CD14-positive monocyte (primary cell): ENCODE measurements around the gene HSPBAP1. TPM values are rescaled to one million over a fixed set of nuclear protein-coding genes. Genes with fewer than 3 reads are reported as not detected.

ENCODE experiments used
- DNase-seq, 3 donors: peaks; one replicate each; pipeline ENCODE4 v3.0.0-alpha.2; 2011 to 2022
- H2AFZ ChIP-seq: 2 replicates; pipeline ENCODE4 v1.6.0; 2012; ENCODE audit warnings: mild to moderate bottlenecking, low read depth, low read length, inconsistent platforms; ENCODE audit not compliant: insufficient read depth, poor library complexity, severe bottlenecking
- H3K27ac ChIP-seq, 2 donors: 1 replicate in 1 of 2; 2 replicates in 1 of 2; pipeline ENCODE4 v1.5.1; 2012 to 2013; ENCODE audit warnings: low read length in 2 of 2, control low read depth in 1 of 2, inconsistent platforms in 1 of 2, low read depth in 1 of 2, mild to moderate bottlenecking in 1 of 2
- H3K27me3 ChIP-seq, 2 donors: one replicate each; pipeline versions ENCODE4 v1.6.0 to v1.6.1; 2011 to 2013; ENCODE audit warnings: low read length in 2 of 2; ENCODE audit not compliant: control insufficient read depth in 2 of 2, insufficient read depth in 2 of 2
- H3K36me3 ChIP-seq, 2 donors: replicated peaks in 1 of 2; 1 replicate in 1 of 2; 2 replicates in 1 of 2; pipeline versions ENCODE4 v1.5.1 to v1.6.1; 2012 to 2013; ENCODE audit warnings: low read length in 2 of 2, control low read depth in 1 of 2, inconsistent platforms in 1 of 2, mild to moderate bottlenecking in 1 of 2; ENCODE audit not compliant: insufficient read depth in 2 of 2, control insufficient read depth in 1 of 2
- H3K4me1 ChIP-seq, 2 donors: 1 replicate in 1 of 2; 2 replicates in 1 of 2; pipeline versions ENCODE4 v1.5.1 to v1.6.1; 2012 to 2013; ENCODE audit warnings: low read length in 2 of 2, control low read depth in 1 of 2, inconsistent platforms in 1 of 2, mild to moderate bottlenecking in 1 of 2, moderate library complexity in 1 of 2; ENCODE audit not compliant: insufficient read depth in 2 of 2, control insufficient read depth in 1 of 2
- H3K4me2 ChIP-seq: replicated peaks from 2 replicates; pipeline ENCODE3; 2012; ENCODE audit warnings: low read length, moderate library complexity, mild to moderate bottlenecking; ENCODE audit not compliant: poor library complexity, severe bottlenecking; ENCODE audit errors: extremely low read depth
- H3K4me3 ChIP-seq, 3 experiments: fragments of 200-600 bp in 1 of 3; sonication (generic) in 1 of 3; replicated peaks in 1 of 3; 1 replicate in 2 of 3; 2 replicates in 1 of 3; pipeline ENCODE4 v1.5.1; 2011 to 2013; ENCODE audit warnings: low read length in 3 of 3, mild to moderate bottlenecking in 3 of 3, control low read depth in 2 of 3, low read depth in 2 of 3, inconsistent platforms in 1 of 3, moderate library complexity in 1 of 3
- H3K79me2 ChIP-seq: 2 replicates; pipeline ENCODE4 v1.6.0; 2012; ENCODE audit warnings: mild to moderate bottlenecking, control low read depth, inconsistent platforms, low read length, moderate library complexity; ENCODE audit not compliant: insufficient read depth
- H3K9ac ChIP-seq: 2 replicates; pipeline ENCODE4 v1.6.0; 2017; ENCODE audit warnings: low read length, mild to moderate bottlenecking; ENCODE audit not compliant: insufficient read depth, poor library complexity, severe bottlenecking
- H3K9me3 ChIP-seq, 2 donors: replicated peaks in 1 of 2; 1 replicate in 1 of 2; 2 replicates in 1 of 2; pipeline versions ENCODE4 v1.5.1 to v1.6.1; 2012 to 2013; ENCODE audit warnings: low read length in 2 of 2, control low read depth in 1 of 2; ENCODE audit not compliant: control insufficient read depth in 1 of 2, insufficient read depth in 1 of 2
- H4K20me1 ChIP-seq: 2 replicates; pipeline ENCODE4 v1.6.0; 2012; ENCODE audit warnings: mild to moderate bottlenecking, low read length, control low read depth, moderate library complexity; ENCODE audit not compliant: insufficient read depth
- H3K27ac Mint-ChIP-seq, 7 donors: one replicate each; pipeline ENCODE4 v1.8.0; 2020; ENCODE audit warnings: mild to moderate bottlenecking in 7 of 7, mixed read lengths in 7 of 7, moderate library complexity in 6 of 7, inconsistent platforms in 2 of 7
- H3K27me3 Mint-ChIP-seq, 3 donors: one replicate each; pipeline ENCODE4 v1.8.0; 2021 to 2022; ENCODE audit warnings: low read depth in 3 of 3, mild to moderate bottlenecking in 3 of 3, mixed read lengths in 3 of 3, moderate library complexity in 3 of 3, inconsistent platforms in 1 of 3
- H3K36me3 Mint-ChIP-seq, 2 donors: one replicate each; pipeline ENCODE4 v1.8.0; 2020; ENCODE audit warnings: mixed read lengths in 2 of 2, inconsistent platforms in 1 of 2, mild to moderate bottlenecking in 1 of 2
- H3K4me1 Mint-ChIP-seq: one replicate; pipeline ENCODE4 v1.8.0; 2020; ENCODE audit warnings: mild to moderate bottlenecking, mixed read lengths
- H3K4me3 Mint-ChIP-seq, 2 donors: one replicate each; pipeline ENCODE4 v1.8.0; 2020; ENCODE audit warnings: mild to moderate bottlenecking in 2 of 2, mixed read lengths in 2 of 2, moderate library complexity in 1 of 2
- H3K9me3 Mint-ChIP-seq, 7 donors: one replicate each; pipeline ENCODE4 v1.8.0; 2020 to 2022; ENCODE audit warnings: mixed read lengths in 7 of 7, mild to moderate bottlenecking in 6 of 7, moderate library complexity in 6 of 7, inconsistent platforms in 2 of 7
- CTCF ChIP-seq: fragments of 200-600 bp; IDR thresholded peaks from one replicate; pipeline ENCODE4 v1.8.0; 2022; ENCODE audit warnings: antibody characterized with exemption, mild to moderate bottlenecking
- WGBS: methylation state at CpG from one replicate; pipeline ENCODE4 v1.1.5; 2013; ENCODE audit warnings: missing lambda C conversion rate; ENCODE audit not compliant: insufficient coverage; 5-methylcytosine and 5-hydroxymethylcytosine counted together
- intact Hi-C, 2 donors: fragments of 100-400 bp; cut with micrococcal nuclease; formaldehyde crosslinking; loops; one replicate each; pipeline versions ENCODE4 v1.15.0 to v1.15.1; 2023
- polyA plus RNA-seq, 3 donors: library from polyadenylated mRNA; depleted of rRNA in 1 of 3; unstranded in 2 of 3; stranded (reverse) in 1 of 3; fragments of 300-500 nt in 2 of 3; fragments of >200 nt in 1 of 3; fragmentation: Illumina TruSeq in 2 of 3; gene quantifications; 1 replicate in 2 of 3; 2 replicates in 1 of 3; pipeline ENCODE4 v1.2.3, GENCODE V29; 2012 to 2021

HSPBAP1 gene
- polyA plus RNA-seq, 3 donors = 11.7 to 48.2 (median 11.9) TPM

GRCh38 chr3:122766430-122766829 lies 27.2 kb downstream of the HSPBAP1 start:
- H3K4me1 Mint-ChIP-seq = peaks cover 75% of the 10 kb centered on the region
- H3K27me3 Mint-ChIP-seq = peaks cover 0 to 1% (median 0%) of the 10 kb centered on the region in 3 donors
- H3K4me3 Mint-ChIP-seq = no peak overlapping the region
- Histone ChIP-seq H3K79me2 (peaks cover 40% of the 10 kb centered on the region), H3K27ac (peak overlapping the region; percentile 89 to 93), H3K9ac (no peak overlapping the region), H4K20me1 (no peaks in the 10 kb centered on the region), H3K4me3 (no peak overlapping the region), H3K27me3 (no peaks in the 10 kb centered on the region), H3K36me3 (peaks cover 0 to 4% of the 10 kb centered on the region in 2 donors), H3K9me3 (no peaks in the 10 kb centered on the region), H2AFZ (no peak overlapping the region), H3K4me1 (peaks cover 74 to 80% of the 10 kb centered on the region in 2 donors), H3K4me2 (peak overlapping the region; percentile 7)
- peaks cover 16 to 32% of the 10 kb centered on the region in 2 donors for H3K36me3 Mint-ChIP-seq
- 100% methylated on average over 1 of the region's 3 CpGs for WGBS
- intact Hi-C loops = no loop called here
- no peak for DNase-seq
- peak overlapping the region; percentile 98 to 99 (median 99) for H3K27ac Mint-ChIP-seq
- TF ChIP-seq CTCF = no peak
- peaks cover 0 to 5% (median 0%) of the 10 kb centered on the region in 7 donors for H3K9me3 Mint-ChIP-seq

GRCh38 chr3:122760453-122761271 lies 33.0 kb downstream of the HSPBAP1 start:
- no CpG with 5 or more reads among the region's 3 CpGs for WGBS
- Histone ChIP-seq H3K79me2 (peaks cover 68% of the 10 kb centered on the region), H3K4me3 (peak overlapping the region in 1 of 3 experiments; percentile 66), H3K9me3 (no peaks in the 10 kb centered on the region), H3K4me1 (peaks cover 58 to 64% of the 10 kb centered on the region in 2 donors), H3K36me3 (peaks cover 0 to 4% of the 10 kb centered on the region in 2 donors), H3K27me3 (no peaks in the 10 kb centered on the region), H2AFZ (peak overlapping the region; percentile 9), H3K9ac (no peak overlapping the region), H4K20me1 (no peaks in the 10 kb centered on the region), H3K27ac (peak overlapping the region; percentile 19 to 85), H3K4me2 (peak overlapping the region; percentile 72)
- no peaks in the 10 kb centered on the region for H3K9me3 Mint-ChIP-seq
- H3K27ac Mint-ChIP-seq = peak overlapping the region; percentile 82 to 96 (median 89)
- H3K27me3 Mint-ChIP-seq = peaks cover 0 to 1% (median 0%) of the 10 kb centered on the region in 3 donors
- TF ChIP-seq CTCF = no peak
- intact Hi-C loops = no loop called here
- peaks cover 20 to 31% of the 10 kb centered on the region in 2 donors for H3K36me3 Mint-ChIP-seq
- no peak for DNase-seq
- H3K4me3 Mint-ChIP-seq = no peak overlapping the region
- peaks cover 75% of the 10 kb centered on the region for H3K4me1 Mint-ChIP-seq
